Astrocyte of the hippocampus (primary cell): ENCODE measurements around the gene TSPEAR.
"Not testable (repeated sequence)": the region's sequence is repeated elsewhere in the genome, so short reads cannot be mapped to it uniquely, and the experiment has no call there.

Source experiments
- DNase-seq: peaks from one replicate; pipeline ENCODE4 v3.0.0; 2011; ENCODE audit warnings: low read depth, low spot score

TSPEAR gene

GRCh38 chr21:44569861-44570517, 141.4 kb downstream of the TSPEAR start:
- no peak for DNase-seq

- DNase-seq, result no peak
Observed at GRCh38 chr21:44568667-44569556, 142.5 kb downstream of the TSPEAR start.

GRCh38 chr21:44568261-44568660, 143.1 kb downstream of the TSPEAR start:
- DNase-seq, result no peak

- DNase-seq, result no peak
Observed at GRCh38 chr21:44567481-44568171, 143.7 kb downstream of the TSPEAR start.

- DNase-seq, result no peak
Observed at GRCh38 chr21:44566403-44566802, 145.0 kb downstream of the TSPEAR start.

GRCh38 chr21:44564886-44565598, 146.3 kb downstream of the TSPEAR start:
- DNase-seq, result no peak

GRCh38 chr21:44564099-44564498, 147.3 kb downstream of the TSPEAR start:
- DNase-seq, result no peak

GRCh38 chr21:44558695-44559094, 152.7 kb downstream of the TSPEAR start, which contains the start of gene KRTAP10-3:
Gene KRTAP10-3 (minus strand): TSS chr21:44558795. CDS start chr21:44558715, 80 bp downstream.
- DNase-seq, result no peak

- DNase-seq, result not testable (repeated sequence)
Observed at GRCh38 chr21:44558329-44558675, 153.1 kb downstream of the TSPEAR start.

GRCh38 chr21:44557491-44558328, 153.7 kb downstream of the TSPEAR start:
- no peak for DNase-seq

GRCh38 chr21:44556879-44557278, 154.5 kb downstream of the TSPEAR start:
- no peak for DNase-seq

- no peak for DNase-seq
Observed at GRCh38 chr21:44555200-44555875, 156.0 kb downstream of the TSPEAR start.

- no peak for DNase-seq
Observed at GRCh38 chr21:44552681-44553080, 158.7 kb downstream of the TSPEAR start.

- DNase-seq, result no peak
Observed at GRCh38 chr21:44552136-44552535, 159.2 kb downstream of the TSPEAR start.

GRCh38 chr21:44551340-44551961, 159.9 kb downstream of the TSPEAR start, which contains the start of gene KRTAP10-2:
Gene KRTAP10-2 (minus strand): TSS chr21:44551505. CDS start chr21:44551458, 47 bp downstream.
- DNase-seq, result no peak

- no peak for DNase-seq
Observed at GRCh38 chr21:44550807-44551206, 160.6 kb downstream of the TSPEAR start.

- not testable (repeated sequence) for DNase-seq
Observed at GRCh38 chr21:44550285-44550684, 161.1 kb downstream of the TSPEAR start.

- no peak for DNase-seq
Observed at GRCh38 chr21:44549525-44550211, 161.7 kb downstream of the TSPEAR start.

- peak; percentile 23 for DNase-seq
Observed at GRCh38 chr21:44548922-44549321, 162.4 kb downstream of the TSPEAR start.
